K562 (cell line): ENCODE measurements around the gene HERC5. TPM values are rescaled to one million over a fixed set of nuclear protein-coding genes. Genes with fewer than 3 reads are reported as not detected.
A peak's percentile ranks its signal among the peaks of the same experiment; 100 is the strongest.

ENCODE experiments used
- BRD9 ChIP-seq: fragments of 450-650 bp; IDR thresholded peaks from 2 replicates; pipeline ENCODE4 v1.6.1; 2018; ENCODE audit warnings: low read depth; ENCODE audit not compliant: partially characterized antibody
- KDM1A ChIP-seq, 2 experiments: fragments of 450-650 bp; IDR thresholded peaks; 2 replicates each; pipeline ENCODE4 v1.6.1; 2016; ENCODE audit warnings: mild to moderate bottlenecking in 2 of 2
- KLF6 ChIP-seq: fragments of 250-450 bp; sonication (Bioruptor Pico); IDR thresholded peaks from 2 replicates; pipeline ENCODE4 v1.4.0; 2020; ENCODE audit warnings: mild to moderate bottlenecking, moderate library complexity, borderline replicate concordance
- MCM3 ChIP-seq: fragments of 450-650 bp; IDR thresholded peaks from 2 replicates; pipeline ENCODE4 v1.6.1; 2016
- MTA3 ChIP-seq: fragments of 450-650 bp; formaldehyde crosslinking; IDR thresholded peaks from 2 replicates; pipeline ENCODE4 v1.6.1; 2017; ENCODE audit warnings: mild to moderate bottlenecking, borderline replicate concordance
- NCOA1 ChIP-seq: fragments of 450-650 bp; IDR thresholded peaks from 2 replicates; pipeline ENCODE4 v1.6.1; 2016; ENCODE audit warnings: low read depth
- RB1 ChIP-seq: fragments of 450-650 bp; IDR thresholded peaks from 2 replicates; pipeline ENCODE4 v1.6.1; 2017; ENCODE audit warnings: low read depth, mild to moderate bottlenecking
- RBM39 ChIP-seq: fragments of 200-400 bp; formaldehyde crosslinking; optimal IDR thresholded peaks from 2 replicates; pipeline ENCODE3; 2018; ENCODE audit warnings: low read depth, low read length
- RFX1 ChIP-seq: fragments of 450-650 bp; IDR thresholded peaks from 2 replicates; pipeline ENCODE4 v1.6.1; 2016; ENCODE audit warnings: mild to moderate bottlenecking, moderate library complexity
- SAFB2 ChIP-seq: fragments of 200-400 bp; formaldehyde crosslinking; IDR thresholded peaks from 2 replicates; pipeline ENCODE4 v1.6.1; 2018; ENCODE audit warnings: borderline replicate concordance, low read length, low read depth, moderate library complexity; ENCODE audit not compliant: severe bottlenecking
- SPI1 ChIP-seq: IDR thresholded peaks from 2 replicates; pipeline ENCODE4 v1.6.1; 2011; ENCODE audit warnings: low read depth, low read length, control low read depth, borderline replicate concordance
- TBP ChIP-seq: optimal IDR thresholded peaks from 2 replicates; pipeline ENCODE3; 2011; ENCODE audit warnings: low read depth, low read length, improper control_type of control experiment
- TGIF2 ChIP-seq: sonication (generic); formaldehyde crosslinking; IDR thresholded peaks from 2 replicates; pipeline ENCODE4 v1.8.1; 2022; ENCODE audit warnings: mild to moderate bottlenecking, missing genetic modification reagents, moderate library complexity
- ZNF12 ChIP-seq: sonication (generic); formaldehyde crosslinking; IDR thresholded peaks from 2 replicates; pipeline ENCODE4 v1.4.0; 2020; ENCODE audit warnings: mild to moderate bottlenecking, missing genetic modification reagents
- ZNF311 ChIP-seq: fragments of 250-450 bp; sonication (Bioruptor Pico); IDR thresholded peaks from 2 replicates; pipeline ENCODE4 v1.4.0; 2020; ENCODE audit warnings: mild to moderate bottlenecking, moderate library complexity
- polyA plus RNA-seq, 8 experiments: library from polyadenylated mRNA; depleted of rRNA in 4 of 8; stranded (reverse) in 5 of 8; unstranded in 3 of 8; fragments of >200 nt; fragmentation: Nextera tagmentation in 2 of 8; fragmentation: Illumina TruSeq in 1 of 8; extraction: Ambion mirVana in 2 of 8; extraction: Trizol in 1 of 8; gene quantifications; 2 replicates each; pipeline versions ENCODE4 v1.2.1 to v1.2.3, GENCODE V29; 2011 to 2014; ENCODE audit warnings: inconsistent platforms in 1 of 8, missing spikeins in 1 of 8
- total RNA-seq, 7 experiments: library from RNA; depleted of rRNA in 6 of 7; stranded (reverse); fragments of >200 nt in 6 of 7; fragmentation: Illumina TruSeq in 2 of 7; extraction: Trizol in 2 of 7; gene quantifications; 2 replicates each; pipeline versions ENCODE4 v1.2.1 to v1.2.3, GENCODE V29; 2011 to 2021; ENCODE audit warnings: low replicate concordance in 1 of 7
- TF ChIP-seq, protein P1 (sequence below): fragments of 250-450 bp; sonication (Bioruptor Pico); IDR thresholded peaks from 2 replicates; pipeline ENCODE4 v1.5.0; 2022; ENCODE audit warnings: mild to moderate bottlenecking
- TF ChIP-seq, protein P2 (sequence below): fragments of 250-450 bp; sonication (Bioruptor Pico); IDR thresholded peaks from 2 replicates; pipeline ENCODE4 v1.8.0; 2021; ENCODE audit warnings: mild to moderate bottlenecking, moderate library complexity
- TF ChIP-seq, protein P3 (sequence below): fragments of 450-650 bp; IDR thresholded peaks from one replicate; pipeline ENCODE4 v1.6.1; 2018; ENCODE audit warnings: mild to moderate bottlenecking, moderate library complexity; ENCODE audit not compliant: partially characterized antibody
- TF ChIP-seq, protein P4 (sequence below): sonication (generic); formaldehyde crosslinking; IDR thresholded peaks from 2 replicates; pipeline ENCODE4 v1.9.0; 2022; ENCODE audit warnings: mild to moderate bottlenecking, missing genetic modification reagents
- TF ChIP-seq, protein P5 (sequence below): fragments of 450-650 bp; formaldehyde crosslinking; IDR thresholded peaks from 2 replicates; pipeline ENCODE4 v1.4.0; 2020; ENCODE audit warnings: mild to moderate bottlenecking, moderate library complexity
- TF ChIP-seq, protein P6 (sequence below): IDR thresholded peaks from 3 replicates; pipeline ENCODE4 v1.6.1; 2011; ENCODE audit warnings: borderline replicate concordance, mild to moderate bottlenecking; ENCODE audit not compliant: insufficient read length, insufficient read depth

The HERC5 gene
- total and polyA plus RNA-seq, 9 of the 15 experiments (the other 6 are each of a cell fraction or from before 2014, with no cell fraction given), result 0.18 TPM; not detected in 8

DNA sequence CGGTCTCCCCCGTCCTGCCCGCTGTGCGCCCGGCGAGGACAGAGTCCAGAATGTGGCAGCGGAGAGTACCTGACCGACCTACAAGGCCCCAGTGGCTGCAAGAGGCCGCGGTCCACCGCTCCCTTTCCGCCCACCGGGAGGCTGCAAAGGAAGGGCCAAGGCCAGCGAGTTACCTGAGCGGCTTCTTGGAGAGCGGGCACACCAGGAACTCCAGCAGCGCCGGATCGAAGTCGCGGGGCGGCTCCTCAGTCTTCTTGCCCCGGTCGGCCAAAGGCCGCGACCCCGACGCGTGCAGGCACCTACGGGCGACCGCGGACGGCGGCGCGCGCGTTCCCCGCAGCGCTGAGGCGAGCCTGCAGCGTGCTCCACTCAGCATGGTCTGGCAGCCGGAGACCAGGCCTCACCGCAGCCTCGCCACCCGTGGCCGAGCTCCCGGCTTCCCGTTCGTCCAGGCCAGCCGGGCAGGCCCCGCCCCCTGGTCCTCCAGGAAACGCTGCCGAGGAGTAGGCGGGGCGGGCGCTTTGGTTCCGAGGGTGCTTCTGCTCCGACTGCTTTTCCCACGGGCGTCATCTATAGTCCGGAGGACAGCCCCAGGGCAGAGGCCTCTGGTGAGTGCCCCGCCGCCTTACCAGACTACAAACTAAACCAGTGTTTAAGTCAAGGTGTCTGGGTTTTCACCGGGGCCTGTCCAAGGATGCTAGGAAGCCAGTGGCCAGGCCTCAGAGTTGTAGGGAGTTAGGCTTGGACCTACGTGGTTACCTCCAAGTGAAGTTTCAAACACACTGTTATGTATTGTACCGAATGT lies 66.6 kb downstream of the HERC5 start, which contains the start of gene PYURF (continued):
- TF ChIP-seq, protein P1, sequence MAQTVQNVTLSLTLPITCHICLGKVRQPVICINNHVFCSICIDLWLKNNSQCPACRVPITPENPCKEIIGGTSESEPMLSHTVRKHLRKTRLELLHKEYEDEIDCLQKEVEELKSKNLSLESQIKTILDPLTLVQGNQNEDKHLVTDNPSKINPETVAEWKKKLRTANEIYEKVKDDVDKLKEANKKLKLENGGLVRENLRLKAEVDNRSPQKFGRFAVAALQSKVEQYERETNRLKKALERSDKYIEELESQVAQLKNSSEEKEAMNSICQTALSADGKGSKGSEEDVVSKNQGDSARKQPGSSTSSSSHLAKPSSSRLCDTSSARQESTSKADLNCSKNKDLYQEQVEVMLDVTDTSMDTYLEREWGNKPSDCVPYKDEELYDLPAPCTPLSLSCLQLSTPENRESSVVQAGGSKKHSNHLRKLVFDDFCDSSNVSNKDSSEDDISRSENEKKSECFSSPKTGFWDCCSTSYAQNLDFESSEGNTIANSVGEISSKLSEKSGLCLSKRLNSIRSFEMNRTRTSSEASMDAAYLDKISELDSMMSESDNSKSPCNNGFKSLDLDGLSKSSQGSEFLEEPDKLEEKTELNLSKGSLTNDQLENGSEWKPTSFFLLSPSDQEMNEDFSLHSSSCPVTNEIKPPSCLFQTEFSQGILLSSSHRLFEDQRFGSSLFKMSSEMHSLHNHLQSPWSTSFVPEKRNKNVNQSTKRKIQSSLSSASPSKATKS (CRISPR knock-in tag), result no peak
- TF ChIP-seq KLF6 (CRISPR knock-in tag) (no peak; the same call in 1 of the 2 replicates), ZNF12 (no peak), SPI1 (no peak), ZNF311 (no peak), MCM3 (no peak), MTA3 (peak; percentile 88), KDM1A (IDR thresholded peaks at IDR 0.05) (no peak), RBM39 (no peak), SAFB2 (no peak), TGIF2 (CRISPR knock-in tag) (peak; percentile 57), BRD9 (no peak), RFX1 (no peak), TBP (peak; percentile 69), NCOA1 (peak; percentile 88), RB1 (peak; percentile 81)
- TF ChIP-seq, protein P2, sequence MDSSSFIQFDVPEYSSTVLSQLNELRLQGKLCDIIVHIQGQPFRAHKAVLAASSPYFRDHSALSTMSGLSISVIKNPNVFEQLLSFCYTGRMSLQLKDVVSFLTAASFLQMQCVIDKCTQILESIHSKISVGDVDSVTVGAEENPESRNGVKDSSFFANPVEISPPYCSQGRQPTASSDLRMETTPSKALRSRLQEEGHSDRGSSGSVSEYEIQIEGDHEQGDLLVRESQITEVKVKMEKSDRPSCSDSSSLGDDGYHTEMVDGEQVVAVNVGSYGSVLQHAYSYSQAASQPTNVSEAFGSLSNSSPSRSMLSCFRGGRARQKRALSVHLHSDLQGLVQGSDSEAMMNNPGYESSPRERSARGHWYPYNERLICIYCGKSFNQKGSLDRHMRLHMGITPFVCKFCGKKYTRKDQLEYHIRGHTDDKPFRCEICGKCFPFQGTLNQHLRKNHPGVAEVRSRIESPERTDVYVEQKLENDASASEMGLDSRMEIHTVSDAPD, result no peak
- TF ChIP-seq, protein P3, sequence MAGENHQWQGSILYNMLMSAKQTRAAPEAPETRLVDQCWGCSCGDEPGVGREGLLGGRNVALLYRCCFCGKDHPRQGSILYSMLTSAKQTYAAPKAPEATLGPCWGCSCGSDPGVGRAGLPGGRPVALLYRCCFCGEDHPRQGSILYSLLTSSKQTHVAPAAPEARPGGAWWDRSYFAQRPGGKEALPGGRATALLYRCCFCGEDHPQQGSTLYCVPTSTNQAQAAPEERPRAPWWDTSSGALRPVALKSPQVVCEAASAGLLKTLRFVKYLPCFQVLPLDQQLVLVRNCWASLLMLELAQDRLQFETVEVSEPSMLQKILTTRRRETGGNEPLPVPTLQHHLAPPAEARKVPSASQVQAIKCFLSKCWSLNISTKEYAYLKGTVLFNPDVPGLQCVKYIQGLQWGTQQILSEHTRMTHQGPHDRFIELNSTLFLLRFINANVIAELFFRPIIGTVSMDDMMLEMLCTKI, result no peak
- TF ChIP-seq, protein P4, sequence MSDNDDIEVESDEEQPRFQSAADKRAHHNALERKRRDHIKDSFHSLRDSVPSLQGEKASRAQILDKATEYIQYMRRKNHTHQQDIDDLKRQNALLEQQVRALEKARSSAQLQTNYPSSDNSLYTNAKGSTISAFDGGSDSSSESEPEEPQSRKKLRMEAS (CRISPR knock-in tag), result peak; percentile 87
- TF ChIP-seq, protein P5, sequence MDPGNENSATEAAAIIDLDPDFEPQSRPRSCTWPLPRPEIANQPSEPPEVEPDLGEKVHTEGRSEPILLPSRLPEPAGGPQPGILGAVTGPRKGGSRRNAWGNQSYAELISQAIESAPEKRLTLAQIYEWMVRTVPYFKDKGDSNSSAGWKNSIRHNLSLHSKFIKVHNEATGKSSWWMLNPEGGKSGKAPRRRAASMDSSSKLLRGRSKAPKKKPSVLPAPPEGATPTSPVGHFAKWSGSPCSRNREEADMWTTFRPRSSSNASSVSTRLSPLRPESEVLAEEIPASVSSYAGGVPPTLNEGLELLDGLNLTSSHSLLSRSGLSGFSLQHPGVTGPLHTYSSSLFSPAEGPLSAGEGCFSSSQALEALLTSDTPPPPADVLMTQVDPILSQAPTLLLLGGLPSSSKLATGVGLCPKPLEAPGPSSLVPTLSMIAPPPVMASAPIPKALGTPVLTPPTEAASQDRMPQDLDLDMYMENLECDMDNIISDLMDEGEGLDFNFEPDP, result no peak
- TF ChIP-seq, protein P6, sequence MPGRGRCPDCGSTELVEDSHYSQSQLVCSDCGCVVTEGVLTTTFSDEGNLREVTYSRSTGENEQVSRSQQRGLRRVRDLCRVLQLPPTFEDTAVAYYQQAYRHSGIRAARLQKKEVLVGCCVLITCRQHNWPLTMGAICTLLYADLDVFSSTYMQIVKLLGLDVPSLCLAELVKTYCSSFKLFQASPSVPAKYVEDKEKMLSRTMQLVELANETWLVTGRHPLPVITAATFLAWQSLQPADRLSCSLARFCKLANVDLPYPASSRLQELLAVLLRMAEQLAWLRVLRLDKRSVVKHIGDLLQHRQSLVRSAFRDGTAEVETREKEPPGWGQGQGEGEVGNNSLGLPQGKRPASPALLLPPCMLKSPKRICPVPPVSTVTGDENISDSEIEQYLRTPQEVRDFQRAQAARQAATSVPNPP, result no peak
